HG02759 (cell line): ENCODE results near the gene IL1RL2.

Experiments
- ATAC-seq: cut with Tn5 transposase; IDR thresholded peaks from one replicate; pipeline ENCODE4 v1.9.1; 2021; ENCODE audit warnings: mild to moderate bottlenecking, moderate library complexity; ENCODE audit not compliant: unreplicated experiment

The IL1RL2 gene

DNA sequence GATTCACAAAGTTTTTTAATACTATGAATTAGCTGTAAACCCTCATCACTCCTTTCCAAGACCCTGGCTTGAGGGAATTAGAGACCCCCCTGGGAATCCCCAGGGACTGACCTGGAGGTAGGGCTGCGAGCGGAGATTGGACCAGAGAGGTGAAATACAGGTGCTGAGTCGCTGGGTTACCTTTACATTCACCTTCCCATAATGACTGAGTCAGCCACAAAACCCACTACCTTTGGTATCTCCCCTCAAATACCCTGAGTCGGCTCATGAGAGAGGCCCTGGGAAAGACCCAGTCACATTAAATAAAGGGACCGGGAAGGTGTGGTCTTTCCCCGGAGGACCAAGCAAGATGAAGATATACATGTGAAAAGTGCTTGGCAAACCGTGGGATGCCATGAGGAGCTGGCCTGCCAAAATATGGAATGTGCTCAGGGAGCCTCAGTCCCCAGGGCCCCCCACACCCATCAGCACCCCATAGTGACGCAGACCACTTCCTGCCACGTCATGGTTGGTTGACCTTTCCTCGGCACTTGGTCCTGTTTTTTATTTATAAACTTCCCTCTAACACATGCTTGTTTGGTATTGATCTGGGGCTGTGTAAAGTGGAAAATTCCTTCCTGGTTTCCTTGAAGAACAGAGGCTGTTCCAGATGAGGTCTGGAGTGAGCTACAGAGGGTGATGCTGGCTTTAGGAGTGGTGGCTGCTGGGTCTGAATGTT, 51.4 kb downstream of the IL1RL2 start:
- no peak for ATAC-seq

DNA sequence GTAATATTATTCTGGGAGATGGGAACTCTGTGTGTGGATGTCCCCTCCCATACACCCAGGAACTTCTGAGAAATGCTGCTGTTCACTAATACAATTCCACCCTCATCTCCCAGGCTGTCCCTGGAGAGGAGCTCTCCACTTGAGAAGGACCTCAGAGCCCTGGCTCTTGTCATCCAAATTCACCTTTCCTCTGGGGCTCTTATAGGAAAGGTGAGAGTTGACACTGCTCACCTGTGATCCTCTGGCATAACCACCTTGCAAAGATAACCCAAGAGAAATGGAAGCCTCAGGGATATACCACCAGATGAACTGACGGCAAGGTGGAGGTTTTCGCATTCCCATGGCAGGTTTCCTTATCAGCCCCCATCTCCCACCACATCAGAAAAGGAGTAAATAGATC, 52.0 kb downstream of the IL1RL2 start:
- no peak for ATAC-seq

DNA sequence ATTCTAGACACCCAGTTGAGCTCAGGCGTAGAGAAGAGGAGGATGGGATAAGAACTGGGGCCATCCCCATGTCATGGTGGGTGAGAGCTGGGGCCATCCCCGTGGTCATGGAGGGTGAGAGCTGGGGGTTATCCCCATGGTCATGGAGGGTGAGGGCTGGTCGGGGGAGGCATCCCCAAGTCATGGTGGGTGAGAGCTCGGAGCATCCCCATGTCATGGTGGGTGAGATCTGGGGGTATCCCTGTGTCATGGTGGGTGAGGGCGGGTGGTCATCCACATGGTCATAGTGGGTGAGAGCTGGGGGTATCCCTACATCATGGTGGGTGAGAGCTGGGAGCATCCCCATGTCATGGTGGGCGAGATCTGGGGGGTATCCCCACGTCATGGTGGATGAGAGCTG, 52.5 kb downstream of the IL1RL2 start:
- no peak for ATAC-seq

DNA sequence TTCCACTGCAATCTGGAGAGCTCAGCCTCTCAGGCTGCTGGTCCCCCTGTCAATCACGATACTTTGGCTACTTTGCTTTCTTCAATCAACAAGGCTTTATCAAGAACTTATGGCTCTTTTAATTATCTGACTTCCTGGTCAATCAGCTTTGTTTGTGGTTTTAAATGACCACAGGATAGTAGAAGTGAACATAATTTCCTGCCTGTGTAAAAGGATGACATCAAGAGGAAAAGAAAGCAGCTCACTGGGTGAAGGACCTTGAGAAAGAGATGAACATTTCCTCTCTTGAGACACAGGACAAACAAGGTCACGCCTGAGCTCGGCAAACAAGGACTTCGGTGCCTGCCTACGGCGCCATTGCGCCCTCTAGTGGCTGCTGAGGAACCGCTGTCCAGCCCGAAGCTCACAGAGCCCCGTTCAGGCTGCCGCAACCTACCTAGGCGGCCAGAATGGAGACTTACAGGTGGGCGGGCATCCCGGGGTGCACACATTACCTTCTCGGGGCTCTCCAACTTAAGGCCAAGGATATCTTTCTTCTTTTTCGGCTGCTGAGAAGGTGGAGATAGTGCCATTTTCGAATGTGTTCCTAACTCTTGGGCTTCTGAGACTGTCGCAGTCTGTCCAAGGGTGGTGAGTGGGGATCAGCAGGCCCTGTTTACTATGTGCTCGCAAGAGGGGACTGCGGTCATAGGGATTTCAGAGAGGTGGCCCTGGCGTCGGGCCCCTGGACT, 54.0 kb downstream of the IL1RL2 start:
- ATAC-seq = peak; percentile 93

DNA sequence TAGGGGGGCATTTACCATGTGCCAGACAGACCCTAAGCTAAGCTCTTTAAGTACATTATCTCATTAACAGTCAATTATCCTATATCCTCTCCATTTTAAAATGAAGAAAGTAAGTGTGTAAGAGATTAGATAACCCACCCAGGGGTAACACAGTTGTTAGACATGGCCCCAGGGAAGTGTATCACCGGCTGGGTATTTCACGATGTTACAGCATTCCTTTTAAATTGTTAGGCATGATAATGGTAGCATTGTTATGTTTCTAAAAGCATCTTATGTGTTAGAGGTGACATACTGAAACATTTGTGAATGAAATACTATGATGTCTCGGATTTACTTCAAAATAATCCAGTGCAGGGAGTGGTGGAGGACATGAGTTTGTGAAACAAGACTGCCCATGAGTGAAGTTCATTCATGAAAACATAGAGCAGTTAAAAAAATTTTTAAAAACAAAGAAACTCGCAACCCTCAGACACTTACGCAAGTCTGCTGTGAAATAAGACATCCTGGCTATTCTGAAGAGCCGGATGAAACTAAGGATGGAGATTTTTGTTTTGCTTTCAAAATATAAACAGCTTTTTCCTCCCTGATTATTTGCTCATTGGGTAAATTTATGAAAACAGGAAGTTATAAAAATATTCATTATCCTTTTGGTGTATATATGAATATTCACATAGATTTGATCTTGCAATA, 54.9 kb downstream of the IL1RL2 start:
- ATAC-seq = no peak

DNA sequence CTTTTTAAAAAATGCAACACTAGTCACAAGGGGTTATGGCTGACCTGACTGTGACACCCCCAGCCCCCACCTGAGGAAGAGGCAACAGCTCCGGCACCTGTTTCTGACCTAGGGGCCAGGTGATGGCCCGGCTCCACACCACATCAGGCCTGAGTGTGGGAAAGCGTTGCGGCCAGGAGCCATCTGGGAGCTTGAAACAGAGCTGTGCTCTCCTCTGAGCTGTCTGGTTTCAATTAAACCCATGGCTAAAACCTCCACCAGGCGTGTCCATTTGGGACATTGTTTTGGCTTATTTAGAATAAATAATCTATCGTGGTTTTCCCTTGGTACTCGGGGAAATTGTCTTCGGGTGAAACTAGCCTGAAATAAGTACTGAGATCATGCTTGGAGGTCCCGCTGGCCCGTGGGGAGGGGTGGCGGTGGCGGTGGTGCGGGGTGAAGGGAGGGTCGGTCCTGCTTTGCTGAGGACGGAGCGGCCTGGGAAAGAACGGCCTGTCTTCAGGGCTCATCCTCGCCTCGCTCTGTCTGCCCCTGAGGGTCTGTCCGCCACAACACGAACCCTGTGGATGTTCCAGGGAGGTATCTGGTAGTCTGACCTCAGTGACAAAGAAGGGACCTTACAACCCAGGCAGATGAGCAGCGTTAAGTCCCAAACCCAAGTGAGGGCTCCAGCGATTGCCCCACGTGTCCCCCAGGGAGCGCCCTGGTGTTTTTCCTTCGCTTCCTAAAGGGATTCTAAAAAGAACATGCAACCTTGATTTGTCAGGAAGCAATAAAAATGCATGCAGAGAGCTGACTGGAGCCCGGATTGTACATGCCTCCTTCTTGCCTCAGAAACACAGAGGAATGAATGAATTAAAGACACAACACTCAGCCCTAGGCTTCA, 58.7 kb downstream of the IL1RL2 start:
- no peak for ATAC-seq

DNA sequence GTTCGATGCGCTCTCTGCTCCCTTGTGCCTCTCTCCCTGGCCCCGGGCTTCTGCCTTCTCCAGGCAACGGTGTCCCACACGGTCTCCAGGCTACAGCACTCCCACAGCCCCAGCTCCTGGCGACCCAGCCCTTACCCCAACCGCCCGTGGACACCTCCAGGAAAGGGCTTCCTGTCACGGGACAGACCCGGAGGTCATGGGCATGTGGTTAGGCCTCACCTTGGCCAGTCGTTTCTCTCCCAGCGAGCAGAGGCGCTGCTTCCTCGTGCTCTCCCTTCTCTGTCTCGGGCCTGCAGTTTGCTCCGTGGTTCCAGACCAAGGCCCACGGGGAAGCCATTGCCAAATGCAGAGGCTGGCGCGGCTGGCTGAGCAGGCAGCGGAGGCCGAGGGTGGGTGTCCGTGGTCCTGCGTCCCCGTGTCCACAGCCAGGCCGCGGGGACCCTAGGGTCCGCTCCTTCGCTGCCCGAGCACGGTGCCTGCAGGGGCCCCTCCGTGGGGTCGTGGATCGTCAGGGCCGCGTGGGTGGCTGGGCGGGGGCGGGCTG, 63.5 kb downstream of the IL1RL2 start:
- no peak for ATAC-seq

DNA sequence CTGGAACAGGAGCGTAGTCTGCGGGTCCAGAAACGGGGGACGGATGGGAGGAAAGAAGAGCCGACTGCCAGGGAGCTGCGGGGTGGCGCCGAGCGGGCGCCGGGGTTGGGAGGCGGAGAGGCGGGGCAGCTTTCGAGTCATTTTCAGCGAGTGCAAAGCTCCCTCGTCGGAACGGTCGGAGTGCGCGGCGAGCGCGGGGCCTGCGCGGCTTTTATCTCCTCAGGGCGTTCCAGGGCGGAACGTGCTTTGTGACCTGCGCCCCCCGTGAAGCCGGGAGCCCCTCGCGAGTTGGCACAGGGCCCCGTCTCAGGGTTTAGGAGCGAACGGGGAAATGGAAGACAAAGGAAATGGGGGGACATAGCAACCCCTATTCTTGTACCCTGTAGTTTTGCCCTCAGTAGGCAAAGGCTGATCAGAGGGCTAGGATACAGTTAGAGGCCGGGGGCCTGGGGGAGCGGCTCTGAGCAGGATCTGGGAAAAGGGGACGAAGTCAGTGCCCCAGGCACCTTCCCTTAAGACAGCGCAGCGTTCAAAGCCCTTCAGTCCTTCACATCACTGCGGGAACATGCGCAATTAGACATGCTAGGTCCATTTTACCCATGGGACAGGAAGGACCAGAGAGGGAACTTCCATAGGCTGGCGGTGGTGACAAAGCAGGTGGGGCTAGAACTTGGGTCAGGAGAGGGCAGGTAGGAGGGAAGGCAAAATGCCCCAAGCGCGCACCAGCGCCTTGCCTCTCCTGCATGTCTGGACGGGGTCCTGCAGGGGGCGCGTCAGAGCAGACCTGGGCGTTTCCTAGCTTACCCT, 64.4 kb downstream of the IL1RL2 start:
- peak; percentile 80 for ATAC-seq

DNA sequence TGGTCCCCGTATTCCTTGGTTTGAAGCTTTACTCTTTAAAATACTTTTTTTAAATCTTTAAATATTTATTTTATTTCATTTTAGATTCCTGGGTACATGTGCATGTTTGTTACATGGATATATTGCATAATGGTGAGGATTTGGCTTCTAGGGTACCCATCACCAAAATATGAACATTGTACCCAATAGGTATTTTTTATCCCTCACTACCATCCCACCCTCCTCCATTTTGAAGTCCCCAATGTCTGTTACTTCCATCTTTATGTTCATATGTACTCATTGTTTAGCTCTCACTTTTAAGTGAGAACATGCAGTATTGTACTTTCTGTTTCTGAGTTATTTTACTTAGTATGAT, 65.0 kb downstream of the IL1RL2 start:
- no peak for ATAC-seq

DNA sequence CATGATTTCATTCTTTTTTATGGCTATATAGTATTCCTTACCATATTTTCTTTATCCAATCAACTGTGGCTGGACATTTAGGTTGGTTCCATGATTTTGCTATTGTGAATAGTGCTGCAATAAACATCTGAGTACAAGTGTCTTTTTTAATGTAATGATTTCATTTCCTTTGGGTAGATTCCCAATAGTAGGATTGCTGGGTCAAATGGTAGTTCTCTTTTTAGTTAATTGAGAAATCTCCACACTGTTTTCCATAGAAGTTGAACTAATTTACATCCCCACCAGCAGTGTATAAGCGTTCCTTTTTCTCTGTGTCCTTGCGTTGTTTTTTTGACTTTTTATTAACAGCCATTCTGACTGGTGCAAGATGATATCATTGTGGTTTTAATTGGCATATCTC, 65.4 kb downstream of the IL1RL2 start:
- ATAC-seq = no peak

DNA sequence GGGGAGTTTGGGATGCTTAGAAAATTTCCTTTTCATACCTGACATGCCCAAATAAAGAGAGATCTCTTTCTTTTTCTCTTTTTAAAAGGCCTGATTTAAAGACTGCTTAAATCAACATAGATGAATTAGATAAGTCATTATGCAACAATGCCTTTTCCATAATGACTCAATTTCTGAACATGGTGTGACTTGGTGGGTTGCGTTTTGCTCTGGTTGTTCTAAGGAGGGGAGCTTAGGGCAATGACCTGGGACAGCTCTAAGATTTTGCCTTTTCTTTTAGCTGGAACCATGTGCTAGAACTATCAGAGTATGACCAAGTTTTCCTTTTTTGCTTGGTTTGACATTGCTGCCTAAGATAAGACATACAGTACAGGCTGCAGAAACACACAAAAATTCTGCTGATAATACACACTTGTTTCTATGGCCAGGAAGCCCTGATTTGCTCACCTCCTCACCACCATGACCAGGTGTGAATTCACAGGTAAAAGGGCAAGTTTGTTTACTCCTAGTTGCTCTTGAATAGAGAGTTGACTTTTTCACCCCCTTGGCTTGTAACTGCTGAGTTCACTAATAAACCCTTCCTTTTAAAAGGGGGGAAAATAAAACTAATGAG, 66.4 kb downstream of the IL1RL2 start:
- ATAC-seq = no peak

DNA sequence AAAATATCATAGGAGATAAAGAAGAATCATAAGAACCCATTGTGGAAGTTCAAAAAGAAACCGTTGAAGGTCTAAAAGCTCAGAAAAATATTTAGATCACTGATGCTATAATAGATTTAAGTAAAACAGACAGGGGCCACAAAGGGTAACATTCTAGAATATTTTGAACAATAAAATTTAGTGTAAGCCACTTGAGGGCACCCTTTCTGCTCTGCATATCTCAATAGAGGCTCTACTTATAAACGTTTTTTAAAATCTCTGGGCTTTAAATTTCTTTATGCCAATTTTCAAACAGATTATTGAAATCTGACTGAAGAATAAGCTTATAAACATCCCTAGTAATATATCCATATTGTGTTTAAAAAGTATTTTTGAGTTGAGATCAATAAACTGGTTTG, 66.9 kb downstream of the IL1RL2 start:
- ATAC-seq = no peak

DNA sequence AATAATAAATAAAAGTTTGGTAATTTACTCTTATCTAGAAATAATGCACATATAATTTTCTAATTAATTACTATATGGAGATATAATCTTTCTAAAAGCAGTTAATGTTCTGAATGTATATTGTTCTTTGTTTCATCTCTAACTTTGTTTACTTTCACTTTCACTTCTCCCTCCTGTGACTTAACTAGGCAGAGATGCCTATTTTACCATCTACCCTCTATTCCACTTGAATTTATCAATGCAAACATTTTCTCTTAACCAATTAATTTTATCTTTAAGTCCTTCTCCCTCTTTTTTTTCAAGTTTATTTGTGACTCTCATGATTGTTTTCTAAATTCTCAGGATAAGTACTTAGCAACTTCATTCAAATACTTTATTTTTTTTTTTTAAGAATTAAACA, 69.5 kb downstream of the IL1RL2 start:
- ATAC-seq = no peak

DNA sequence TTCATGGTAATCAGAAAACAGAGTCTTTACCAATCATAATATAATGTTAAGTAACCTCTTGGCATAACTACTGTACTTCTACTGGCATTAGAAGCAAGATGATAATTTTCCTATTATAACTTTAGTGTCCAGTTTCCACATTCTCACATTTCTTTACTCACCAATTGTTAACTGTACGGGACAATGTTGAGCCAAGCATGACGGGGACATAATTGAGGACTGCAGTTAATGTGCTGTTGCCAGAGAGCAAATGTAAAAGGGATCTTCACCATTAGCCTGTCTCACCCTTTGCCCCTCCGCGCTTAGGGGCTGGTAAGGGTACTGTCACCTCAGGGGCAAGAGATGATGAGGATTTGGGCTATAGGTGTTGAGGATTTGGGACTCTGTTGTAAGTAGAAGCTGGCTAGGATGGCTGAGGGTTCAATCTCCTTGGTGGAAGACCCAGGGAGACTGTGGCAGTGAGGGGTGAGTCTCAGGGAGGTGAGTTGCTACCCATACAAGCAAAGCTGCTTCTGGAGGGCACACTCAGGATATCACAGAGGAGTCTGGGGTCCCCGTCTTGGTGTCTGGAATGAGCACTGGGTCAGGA, 70.1 kb downstream of the IL1RL2 start:
- no peak for ATAC-seq

DNA sequence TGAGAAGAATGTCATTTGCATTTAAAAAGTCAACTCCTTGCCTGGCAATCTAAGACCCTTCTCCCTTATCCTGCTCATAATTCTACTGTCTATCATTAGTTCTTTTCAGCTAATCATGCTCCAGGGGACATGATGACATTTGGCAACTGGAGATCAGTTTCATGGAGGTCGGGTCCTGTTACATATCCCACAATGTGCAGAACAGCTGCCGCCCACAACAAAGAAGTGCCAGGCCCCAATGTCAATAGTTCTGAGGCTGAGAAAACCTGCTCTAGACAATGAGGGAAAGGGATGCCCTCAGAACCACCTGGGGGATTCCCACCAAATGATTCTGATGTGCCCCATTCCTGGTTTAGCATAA, 71.2 kb downstream of the IL1RL2 start:
- no peak for ATAC-seq

DNA sequence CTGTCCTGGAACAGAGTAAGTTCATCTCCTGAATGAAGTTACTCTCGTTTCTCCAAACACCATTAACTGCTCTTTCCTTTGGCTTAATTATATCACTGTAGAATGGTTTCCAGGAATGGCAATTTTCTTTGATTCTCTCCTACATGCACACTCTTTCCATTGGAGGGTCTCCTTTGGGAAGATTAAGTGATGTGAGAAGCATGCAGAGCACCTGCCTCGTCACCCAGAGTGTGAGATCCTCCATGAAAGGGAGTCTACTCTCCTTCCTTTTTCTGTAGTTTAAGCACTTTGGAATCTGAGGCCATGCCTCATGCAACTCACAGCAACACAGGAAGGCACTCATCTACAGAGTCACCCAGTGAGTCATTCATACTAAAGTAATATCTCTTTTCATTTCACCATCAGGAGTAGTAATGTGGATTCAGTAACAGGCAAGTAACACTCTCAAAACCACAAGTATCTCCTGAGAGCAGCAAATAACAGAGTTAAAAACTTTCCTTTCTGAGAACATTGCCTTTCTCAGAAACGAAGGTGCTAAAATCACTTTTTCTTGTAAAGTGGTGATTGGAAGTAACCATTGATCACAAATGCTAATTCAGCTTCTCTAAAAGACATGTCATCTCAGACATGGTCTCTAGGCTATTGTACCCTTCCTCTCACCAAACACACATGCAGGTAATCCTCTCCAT, 71.7 kb downstream of the IL1RL2 start:
- no peak for ATAC-seq

DNA sequence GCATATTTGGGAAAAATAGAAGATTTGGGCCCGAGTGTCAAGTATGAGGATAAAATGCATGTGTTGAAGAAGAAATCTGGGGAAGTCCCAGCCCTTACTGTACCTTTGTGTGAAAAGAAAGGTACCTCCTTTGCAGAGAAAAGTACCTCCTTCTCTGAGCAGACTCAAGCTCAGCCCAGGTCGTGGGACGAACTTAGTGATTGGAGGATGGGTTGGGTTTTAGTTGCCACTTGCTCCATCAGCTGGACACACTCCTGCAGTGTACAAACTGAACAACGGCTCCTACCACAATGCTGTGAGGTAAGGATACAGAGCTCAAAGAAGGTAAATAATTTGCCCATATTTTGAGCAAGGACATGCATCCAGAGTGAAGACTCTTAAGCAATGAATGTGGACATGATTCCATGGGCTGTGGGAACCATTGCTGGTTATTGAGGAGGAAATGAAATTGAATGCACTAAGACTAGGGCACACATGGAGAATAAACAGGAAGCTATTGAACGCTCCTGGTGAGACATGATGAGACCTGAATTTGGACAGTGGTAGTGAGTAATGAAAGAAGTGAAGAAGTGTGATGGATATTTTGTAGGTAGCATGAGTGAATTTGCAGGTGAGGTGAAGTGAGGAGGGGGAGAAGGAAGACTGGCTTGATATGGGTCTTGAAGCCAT, 74.8 kb downstream of the IL1RL2 start:
- no peak for ATAC-seq
